Astrocyte of the spinal cord (primary cell): ENCODE results near the gene RAB30.
"Not testable (repeated sequence)": the region's sequence is repeated elsewhere in the genome, so short reads cannot be mapped to it uniquely, and the experiment has no call there.

Experiments
- DNase-seq: peaks from one replicate; pipeline ENCODE4 v3.0.0; 2011; ENCODE audit warnings: low read depth, low spot score
- H3K4me3 ChIP-seq: 2 replicates; pipeline ENCODE4 v1.5.1; 2011; ENCODE audit warnings: low read depth, mild to moderate bottlenecking, low read length, moderate library complexity
- CTCF ChIP-seq: IDR thresholded peaks from 2 replicates; pipeline ENCODE4 v1.5.1; 2012; ENCODE audit warnings: low read depth, mild to moderate bottlenecking, low read length, inconsistent platforms
- in situ Hi-C: cut with HindIII; loops from 2 replicates; pipeline ENCODE4 v1.10.0; 2017; ENCODE audit warnings: low sequenced_read_pairs

The RAB30 gene

GRCh38 chr11:82944198-82944597 is 127.5 kb downstream of the RAB30 start:
- DNase-seq: no peak
- H3K4me3 ChIP-seq: no peak overlapping the region
- in situ Hi-C loops: no loop called here
- no peak for TF ChIP-seq CTCF

GRCh38 chr11:82943430-82943829 is 128.3 kb downstream of the RAB30 start:
- in situ Hi-C loops, DNase-seq, H3K4me3 ChIP-seq: not testable (repeated sequence)

- in situ Hi-C loops: no loop called here
- no peak for DNase-seq
- TF ChIP-seq CTCF: no peak
- no peak overlapping the region for H3K4me3 ChIP-seq
These were observed 129.3 kb downstream of the RAB30 start for GRCh38 chr11:82942376-82942775.

GRCh38 chr11:82939456-82939855 is 132.2 kb downstream of the RAB30 start:
- no peak for TF ChIP-seq CTCF
- in situ Hi-C loops: no loop called here
- DNase-seq: no peak
- H3K4me3 ChIP-seq: no peak overlapping the region

GRCh38 chr11:82937554-82937953 is 134.1 kb downstream of the RAB30 start:
- in situ Hi-C loops: no loop called here

GRCh38 chr11:82936261-82936660 is 135.4 kb downstream of the RAB30 start:
- in situ Hi-C loops: no loop called here
- TF ChIP-seq CTCF: no peak
- H3K4me3 ChIP-seq: no peak overlapping the region
- peak; percentile 13 for DNase-seq

More at GRCh38 chr11:82937554-82937953, 134.1 kb downstream of the RAB30 start:
- no peak overlapping the region for H3K4me3 ChIP-seq
- TF ChIP-seq CTCF: no peak
- no peak for DNase-seq

- no peak for TF ChIP-seq CTCF
- no peak overlapping the region for H3K4me3 ChIP-seq
- in situ Hi-C loops: no loop called here
- DNase-seq: no peak
These were observed 139.1 kb downstream of the RAB30 start for GRCh38 chr11:82932564-82932963.
